DOHH2 (cell line): Measurements from ENCODE around the gene WHAMM.

Source experiments
- H3F3A ChIP-seq: fragments of 200-600 bp; sonication (generic), shearing (Covaris generic); 2 replicates; pipeline ENCODE4 v1.6.0; 2016; ENCODE audit warnings: antibody characterized with exemption, mild to moderate bottlenecking; ENCODE audit not compliant: control insufficient read depth, insufficient read depth
- H3K27ac ChIP-seq: fragments of 200-600 bp; sonication (generic); 2 replicates; pipeline ENCODE4 v1.5.1; 2014; ENCODE audit warnings: low read depth, mild to moderate bottlenecking, low read length, moderate library complexity
- H3K27me3 ChIP-seq: fragments of 200-600 bp; sonication (generic); 2 replicates; pipeline ENCODE4 v1.6.1; 2014; ENCODE audit warnings: mild to moderate bottlenecking, low read length, mixed read lengths; ENCODE audit not compliant: control insufficient read depth
- H3K36me3 ChIP-seq: fragments of 200-600 bp; sonication (generic); 2 replicates; pipeline ENCODE4 v1.6.1; 2014; ENCODE audit warnings: mild to moderate bottlenecking, low read length, moderate library complexity, mixed read lengths; ENCODE audit not compliant: control insufficient read depth
- H3K4me1 ChIP-seq: fragments of 200-600 bp; sonication (generic); 2 replicates; pipeline ENCODE4 v1.6.1; 2014; ENCODE audit warnings: mild to moderate bottlenecking, low read length, mixed read lengths; ENCODE audit not compliant: control insufficient read depth
- H3K4me2 ChIP-seq: fragments of 200-600 bp; sonication (generic); 2 replicates; pipeline ENCODE4 v1.6.0; 2014; ENCODE audit warnings: mild to moderate bottlenecking, low read length, moderate library complexity
- H3K4me3 ChIP-seq: fragments of 200-600 bp; sonication (generic); 2 replicates; pipeline ENCODE4 v1.5.1; 2014; ENCODE audit warnings: mild to moderate bottlenecking, low read length, mixed read lengths
- H3K79me2 ChIP-seq: fragments of 200-600 bp; sonication (generic); 2 replicates; pipeline ENCODE4 v1.6.1; 2014; ENCODE audit warnings: mild to moderate bottlenecking, low read length, mixed read lengths; ENCODE audit not compliant: control insufficient read depth
- H3K9me2 ChIP-seq: fragments of 200-600 bp; sonication (generic); replicated peaks from 2 replicates; pipeline ENCODE4 v1.6.1; 2014; ENCODE audit warnings: mild to moderate bottlenecking, low read length, mixed read lengths; ENCODE audit not compliant: control insufficient read depth
- H3K9me3 ChIP-seq: fragments of 200-600 bp; sonication (generic); 2 replicates; pipeline ENCODE4 v1.6.1; 2014; ENCODE audit warnings: antibody characterized with exemption, low read length, mixed read lengths; ENCODE audit not compliant: control insufficient read depth, insufficient read depth
- H4K20me1 ChIP-seq: fragments of 200-600 bp; sonication (generic); 2 replicates; pipeline ENCODE4 v1.6.0; 2014; ENCODE audit warnings: low read depth, mild to moderate bottlenecking, antibody characterized with exemption, low read length, moderate library complexity; ENCODE audit not compliant: control insufficient read depth, insufficient read depth
- EZH2phosphoT487 ChIP-seq: fragments of 200-600 bp; sonication (generic); IDR thresholded peaks from 2 replicates; pipeline ENCODE4 v1.6.1; 2017; ENCODE audit warnings: borderline replicate concordance, mild to moderate bottlenecking, antibody characterized with exemption, low read length, moderate library complexity, mixed read lengths
- TF ChIP-seq, protein P1 (sequence below): fragments of 200-600 bp; sonication (generic); IDR thresholded peaks from one replicate; pipeline ENCODE4 v1.5.1; 2014; ENCODE audit warnings: antibody characterized with exemption, mild to moderate bottlenecking, low read depth, low read length; ENCODE audit not compliant: poor library complexity, severe bottlenecking

WHAMM gene

DNA sequence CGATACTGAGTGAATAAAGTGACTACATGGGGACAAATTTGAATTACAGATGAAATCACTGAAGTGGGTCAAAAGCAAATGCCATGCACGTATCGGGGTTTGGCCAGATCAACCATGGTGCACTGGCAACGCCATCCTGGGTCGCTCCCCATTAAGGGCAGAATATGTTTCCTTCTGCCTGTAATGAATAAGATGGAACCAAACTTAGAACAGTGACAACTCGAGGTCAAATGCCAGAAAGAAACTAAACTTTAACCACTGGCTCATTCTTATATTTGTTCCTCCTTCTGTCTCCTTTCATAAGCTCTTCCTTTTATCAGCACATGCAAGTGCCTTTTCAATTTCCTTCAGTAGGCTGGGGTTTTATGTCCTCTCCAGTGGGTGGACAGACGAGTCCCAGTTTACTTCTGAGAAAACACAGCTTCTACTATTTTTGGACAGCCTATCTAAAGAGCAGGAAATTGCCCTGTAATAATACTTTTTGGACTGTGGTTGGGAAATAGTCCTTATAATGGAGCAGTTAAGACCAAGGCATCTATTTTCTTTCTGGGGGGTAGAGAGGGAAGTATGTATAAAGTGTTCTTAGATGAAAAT lies 61.4 kb downstream of the WHAMM start:
- Histone ChIP-seq H3K9me3 (no peaks in the 10 kb centered on the region), H3K27me3 (peaks cover 2% of the 10 kb centered on the region), H3K4me2 (no peak overlapping the region), H3K36me3 (no peaks in the 10 kb centered on the region), H3K79me2 (no peaks in the 10 kb centered on the region), H3K4me3 (no peak overlapping the region), H3K9me2 (no peaks in the 10 kb centered on the region), H3K27ac (no peak overlapping the region), H3F3A (no peaks in the 10 kb centered on the region), H3K4me1 (peaks cover 10% of the 10 kb centered on the region), H4K20me1 (no peaks in the 10 kb centered on the region)
- TF ChIP-seq, protein P1, sequence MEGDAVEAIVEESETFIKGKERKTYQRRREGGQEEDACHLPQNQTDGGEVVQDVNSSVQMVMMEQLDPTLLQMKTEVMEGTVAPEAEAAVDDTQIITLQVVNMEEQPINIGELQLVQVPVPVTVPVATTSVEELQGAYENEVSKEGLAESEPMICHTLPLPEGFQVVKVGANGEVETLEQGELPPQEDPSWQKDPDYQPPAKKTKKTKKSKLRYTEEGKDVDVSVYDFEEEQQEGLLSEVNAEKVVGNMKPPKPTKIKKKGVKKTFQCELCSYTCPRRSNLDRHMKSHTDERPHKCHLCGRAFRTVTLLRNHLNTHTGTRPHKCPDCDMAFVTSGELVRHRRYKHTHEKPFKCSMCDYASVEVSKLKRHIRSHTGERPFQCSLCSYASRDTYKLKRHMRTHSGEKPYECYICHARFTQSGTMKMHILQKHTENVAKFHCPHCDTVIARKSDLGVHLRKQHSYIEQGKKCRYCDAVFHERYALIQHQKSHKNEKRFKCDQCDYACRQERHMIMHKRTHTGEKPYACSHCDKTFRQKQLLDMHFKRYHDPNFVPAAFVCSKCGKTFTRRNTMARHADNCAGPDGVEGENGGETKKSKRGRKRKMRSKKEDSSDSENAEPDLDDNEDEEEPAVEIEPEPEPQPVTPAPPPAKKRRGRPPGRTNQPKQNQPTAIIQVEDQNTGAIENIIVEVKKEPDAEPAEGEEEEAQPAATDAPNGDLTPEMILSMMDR = no peak
- no peak for TF ChIP-seq EZH2phosphoT487

DNA sequence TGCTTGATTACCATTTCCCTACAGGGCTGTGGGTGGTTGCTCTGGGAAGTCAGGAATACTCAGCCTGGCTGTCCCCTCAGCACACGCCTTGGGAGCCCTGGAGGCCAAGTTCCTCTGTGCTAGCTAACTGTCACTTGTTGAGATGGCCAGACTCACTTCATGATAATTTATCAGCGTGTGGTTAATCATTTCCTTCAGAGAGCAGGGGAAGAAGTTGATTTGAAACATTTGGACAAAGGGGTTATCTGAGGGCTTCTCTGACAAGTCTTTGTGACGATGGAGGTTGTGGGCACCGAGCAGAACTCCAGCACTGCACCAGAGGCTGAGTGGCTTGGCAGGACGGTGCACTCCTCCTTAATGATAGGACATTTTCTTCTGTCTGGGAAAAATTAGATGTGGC lies 61.9 kb downstream of the WHAMM start:
- no peaks in the 10 kb centered on the region for H3K9me2 ChIP-seq
- H3K4me3 ChIP-seq = no peak overlapping the region
- H3K79me2 ChIP-seq = no peaks in the 10 kb centered on the region
- H3F3A ChIP-seq = no peaks in the 10 kb centered on the region
- no peaks in the 10 kb centered on the region for H3K9me3 ChIP-seq
- H3K27me3 ChIP-seq = peaks cover 2% of the 10 kb centered on the region
- H3K27ac ChIP-seq = no peak overlapping the region
- H4K20me1 ChIP-seq = no peaks in the 10 kb centered on the region
- H3K4me2 ChIP-seq = no peak overlapping the region
- H3K4me1 ChIP-seq = peaks cover 10% of the 10 kb centered on the region
- H3K36me3 ChIP-seq = no peaks in the 10 kb centered on the region
- TF ChIP-seq, protein P1 = no peak
- no peak for TF ChIP-seq EZH2phosphoT487

DNA sequence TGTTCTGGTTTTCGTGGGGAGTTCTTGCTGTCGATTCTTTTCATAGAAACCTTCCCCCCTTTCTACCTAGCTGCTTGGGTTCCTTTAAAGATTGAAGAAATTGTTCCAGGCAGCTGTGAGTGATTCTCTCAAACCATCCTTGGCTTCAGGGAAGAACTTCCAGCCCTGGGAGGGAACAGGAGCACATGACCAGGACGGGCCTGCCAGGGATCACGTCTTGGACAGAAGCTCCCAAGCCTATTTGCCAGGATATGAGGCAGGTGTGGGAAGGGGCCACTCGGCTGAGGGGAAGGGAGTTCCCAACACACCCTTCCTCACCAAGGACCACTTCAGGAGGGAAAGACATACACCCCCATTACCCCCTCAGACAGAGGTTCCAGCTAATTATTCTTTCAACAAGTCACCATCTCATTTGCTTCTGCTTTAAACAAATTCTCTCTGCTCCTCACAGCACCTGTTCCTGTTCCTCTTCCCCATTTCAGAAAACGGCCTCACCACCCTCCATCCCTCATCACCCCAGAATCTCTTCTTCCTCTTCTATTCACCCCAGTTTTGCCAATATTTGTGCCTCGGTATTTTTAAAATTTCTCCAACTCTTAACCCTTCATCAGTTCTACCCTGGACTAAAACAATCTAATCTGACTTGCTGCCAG lies 62.5 kb downstream of the WHAMM start:
- H3K27ac ChIP-seq = no peak overlapping the region
- no peaks in the 10 kb centered on the region for H3K79me2 ChIP-seq
- H3K9me3 ChIP-seq = no peaks in the 10 kb centered on the region
- no peak overlapping the region for H3K4me3 ChIP-seq
- H3K4me2 ChIP-seq = no peak overlapping the region
- no peaks in the 10 kb centered on the region for H4K20me1 ChIP-seq
- no peak for TF ChIP-seq EZH2phosphoT487
- TF ChIP-seq, protein P1 = no peak
- H3K27me3 ChIP-seq = peaks cover 2% of the 10 kb centered on the region
- no peaks in the 10 kb centered on the region for H3K9me2 ChIP-seq
- no peaks in the 10 kb centered on the region for H3K36me3 ChIP-seq
- H3F3A ChIP-seq = no peaks in the 10 kb centered on the region
- peaks cover 10% of the 10 kb centered on the region for H3K4me1 ChIP-seq
